Esophagus muscularis mucosa (tissue), 4 donors: ENCODE results near the gene FDXR.

Source experiments
- EP300 ChIP-seq: sonication (generic); formaldehyde crosslinking; IDR thresholded peaks from one replicate; pipeline ENCODE4 v1.6.1; 2017; ENCODE audit warnings: antibody characterized with exemption
- POLR2A ChIP-seq: fragments of 450-650 bp; IDR thresholded peaks from one replicate; pipeline ENCODE4 v1.6.1; 2017; ENCODE audit warnings: antibody characterized with exemption, moderate library complexity, mild to moderate bottlenecking, low read depth
- POLR2AphosphoS5 ChIP-seq, 2 donors: sonication (generic); formaldehyde crosslinking; IDR thresholded peaks; one replicate each; pipeline ENCODE4 v1.6.1; 2017; ENCODE audit warnings: antibody characterized with exemption in 2 of 2
- TF ChIP-seq, protein P1 (sequence below), 3 experiments: fragments of 200-600 bp in 2 of 3; fragments of 450-650 bp in 1 of 3; sonication (generic) in 2 of 3; IDR thresholded peaks; one replicate each; pipeline ENCODE4 v1.5.1; 2017 to 2019; ENCODE audit warnings: antibody characterized with exemption in 3 of 3, mild to moderate bottlenecking in 2 of 3, moderate library complexity in 1 of 3

DNA sequence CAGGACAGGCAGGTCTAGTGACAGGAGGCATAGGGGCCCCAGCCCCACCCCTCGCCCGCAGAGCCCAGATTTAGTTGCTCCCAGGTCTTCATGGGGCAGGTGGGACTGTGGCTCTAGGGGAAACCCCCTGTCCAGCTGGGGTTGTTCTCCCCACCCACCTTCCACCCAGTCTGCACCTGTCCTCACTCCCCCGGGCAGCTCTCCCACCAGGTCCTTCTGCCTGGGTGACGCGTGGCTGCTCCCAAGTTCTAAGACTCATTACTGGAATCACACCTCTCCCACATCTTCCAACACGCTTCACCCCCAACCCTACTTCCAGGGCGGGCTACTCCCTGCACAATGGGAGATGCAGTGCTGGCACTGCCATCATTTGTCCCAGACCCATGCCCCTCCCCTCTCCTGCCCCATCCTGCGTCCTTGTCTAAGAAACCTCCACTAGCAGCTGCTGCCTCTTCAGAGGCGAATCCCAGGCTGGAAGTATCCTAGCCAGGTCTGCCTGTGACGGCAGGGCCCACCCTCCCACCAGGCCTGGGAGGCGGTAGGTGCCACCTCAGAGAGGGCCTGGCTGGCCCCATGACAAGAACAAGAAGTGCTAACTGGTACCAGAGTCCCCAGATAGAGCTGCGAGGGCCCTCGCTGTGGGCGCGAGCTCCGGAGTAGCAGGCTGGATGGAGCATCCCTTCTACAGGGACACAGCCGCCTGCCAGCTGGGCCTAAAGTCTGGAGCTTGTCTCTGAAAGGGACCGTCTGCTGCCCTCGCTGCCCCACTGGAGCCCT is 35.9 kb downstream of the FDXR start:
- TF ChIP-seq, protein P1, sequence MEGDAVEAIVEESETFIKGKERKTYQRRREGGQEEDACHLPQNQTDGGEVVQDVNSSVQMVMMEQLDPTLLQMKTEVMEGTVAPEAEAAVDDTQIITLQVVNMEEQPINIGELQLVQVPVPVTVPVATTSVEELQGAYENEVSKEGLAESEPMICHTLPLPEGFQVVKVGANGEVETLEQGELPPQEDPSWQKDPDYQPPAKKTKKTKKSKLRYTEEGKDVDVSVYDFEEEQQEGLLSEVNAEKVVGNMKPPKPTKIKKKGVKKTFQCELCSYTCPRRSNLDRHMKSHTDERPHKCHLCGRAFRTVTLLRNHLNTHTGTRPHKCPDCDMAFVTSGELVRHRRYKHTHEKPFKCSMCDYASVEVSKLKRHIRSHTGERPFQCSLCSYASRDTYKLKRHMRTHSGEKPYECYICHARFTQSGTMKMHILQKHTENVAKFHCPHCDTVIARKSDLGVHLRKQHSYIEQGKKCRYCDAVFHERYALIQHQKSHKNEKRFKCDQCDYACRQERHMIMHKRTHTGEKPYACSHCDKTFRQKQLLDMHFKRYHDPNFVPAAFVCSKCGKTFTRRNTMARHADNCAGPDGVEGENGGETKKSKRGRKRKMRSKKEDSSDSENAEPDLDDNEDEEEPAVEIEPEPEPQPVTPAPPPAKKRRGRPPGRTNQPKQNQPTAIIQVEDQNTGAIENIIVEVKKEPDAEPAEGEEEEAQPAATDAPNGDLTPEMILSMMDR (IDR thresholded peaks at IDR 0.05): no peak
- no peak for TF ChIP-seq POLR2A
- TF ChIP-seq POLR2AphosphoS5 (IDR thresholded peaks at IDR 0.05): no peak
- TF ChIP-seq EP300: no peak
